K562 (cell line): ENCODE measurements around the gene TCF4.

Experiments
- GATA2 ChIP-seq: sonication (generic); formaldehyde crosslinking; IDR thresholded peaks from 2 replicates; pipeline ENCODE4 v1.4.0; 2020; ENCODE audit warnings: mild to moderate bottlenecking, missing genetic modification reagents
- MAX ChIP-seq: sonication (generic); formaldehyde crosslinking; IDR thresholded peaks from 2 replicates; pipeline ENCODE4 v1.9.0; 2022; ENCODE audit warnings: mild to moderate bottlenecking, missing genetic modification reagents
- RBM34 ChIP-seq: fragments of 200-400 bp; formaldehyde crosslinking; IDR thresholded peaks from 2 replicates; pipeline ENCODE4 v1.6.1; 2018; ENCODE audit warnings: low read length, borderline replicate concordance; ENCODE audit not compliant: insufficient read depth
- SETDB1 ChIP-seq: IDR thresholded peaks from one replicate; pipeline ENCODE4 v1.6.1; 2012; ENCODE audit warnings: low read length, control low read depth, inconsistent platforms
- TCF7L2 ChIP-seq: fragments of 150-350 bp; IDR thresholded peaks from 2 replicates; pipeline ENCODE4 v1.6.1; 2016; ENCODE audit warnings: low read depth, mild to moderate bottlenecking, low read length, moderate library complexity

GRCh38 chr18:55513161-55513560 lies 74.8 kb downstream of the TCF4 start:
- TF ChIP-seq GATA2 (CRISPR knock-in tag) (no peak), TCF7L2 (no peak), RBM34 (no peak), SETDB1 (no peak), MAX (no peak)
